ENCODE data around the gene CTNND2.

Gene CTNND2

GRCh38 chr5:11509793-11510192, 394.5 kb downstream of the CTNND2 start:
- H3F3A ChIP-seq (ENCODE audit: insufficient read depth, low read length) = no peaks in the 10 kb centered on the region
- no peaks in the 10 kb centered on the region for H3K9me2 ChIP-seq (replicated peaks; ENCODE audit: insufficient read depth, low read length)
- H3K36me3 ChIP-seq (replicated peaks; ENCODE audit: insufficient read depth, low read length) = no peaks in the 10 kb centered on the region
- H3K4me3 ChIP-seq (ENCODE audit: low read length) = no peak overlapping the region
- no peak overlapping the region for H3K9ac ChIP-seq (ENCODE audit: low read length)
- H3K4me1 ChIP-seq (ENCODE audit: low read length) = no peaks in the 10 kb centered on the region
- no peak overlapping the region for H3K27ac ChIP-seq (ENCODE audit: low read length)
- H2AFZ ChIP-seq (ENCODE audit: low read length) = no peak overlapping the region
- DNase-seq = peak; percentile 50
- H4K20me1 ChIP-seq (ENCODE audit: insufficient read depth, low read length) = no peaks in the 10 kb centered on the region
- no peaks in the 10 kb centered on the region for H3K27me3 ChIP-seq (replicated peaks; ENCODE audit: insufficient read depth, low read length)
- no peaks in the 10 kb centered on the region for H3K9me3 ChIP-seq (replicated peaks; ENCODE audit: insufficient read depth, low read length)
- TF ChIP-seq EZH2 (optimal IDR thresholded peaks at IDR 0.05; ENCODE audit: low read depth, low read length) (no peak), EZH2phosphoT487 (IDR thresholded peaks at IDR 0.05; ENCODE audit: low read length) (no peak), CTCF (IDR thresholded peaks at IDR 0.05; ENCODE audit: low read length) (no peak)
- no peak overlapping the region for H3K4me2 ChIP-seq (ENCODE audit: low read depth, low read length)
- no peaks in the 10 kb centered on the region for H3K79me2 ChIP-seq (ENCODE audit: low read length)

- H3K36me3 ChIP-seq (replicated peaks; ENCODE audit: insufficient read depth, low read length) = no peaks in the 10 kb centered on the region
- TF ChIP-seq EZH2phosphoT487 (IDR thresholded peaks at IDR 0.05; ENCODE audit: low read length) (no peak), EZH2 (optimal IDR thresholded peaks at IDR 0.05; ENCODE audit: low read depth, low read length) (no peak), CTCF (IDR thresholded peaks at IDR 0.05; ENCODE audit: low read length) (no peak)
- H3K4me3 ChIP-seq (ENCODE audit: low read length) = no peak overlapping the region
- H3K4me2 ChIP-seq (ENCODE audit: low read depth, low read length) = no peak overlapping the region
- H3K27ac ChIP-seq (ENCODE audit: low read length) = no peak overlapping the region
- H4K20me1 ChIP-seq (ENCODE audit: insufficient read depth, low read length) = no peaks in the 10 kb centered on the region
- no peak overlapping the region for H3K9ac ChIP-seq (ENCODE audit: low read length)
- no peaks in the 10 kb centered on the region for H3K9me2 ChIP-seq (replicated peaks; ENCODE audit: insufficient read depth, low read length)
- no peak overlapping the region for H2AFZ ChIP-seq (ENCODE audit: low read length)
- no peaks in the 10 kb centered on the region for H3K27me3 ChIP-seq (replicated peaks; ENCODE audit: insufficient read depth, low read length)
- no peak for DNase-seq
- H3K79me2 ChIP-seq (ENCODE audit: low read length) = no peaks in the 10 kb centered on the region
- H3K4me1 ChIP-seq (ENCODE audit: low read length) = no peaks in the 10 kb centered on the region
- H3F3A ChIP-seq (ENCODE audit: insufficient read depth, low read length) = no peaks in the 10 kb centered on the region
- no peaks in the 10 kb centered on the region for H3K9me3 ChIP-seq (replicated peaks; ENCODE audit: insufficient read depth, low read length)
Observed at GRCh38 chr5:11507156-11507910, 396.9 kb downstream of the CTNND2 start.

GRCh38 chr5:11504886-11505193, 399.4 kb downstream of the CTNND2 start:
- Histone ChIP-seq H3K27ac (ENCODE audit: low read length) (no peak overlapping the region), H3K27me3 (replicated peaks; ENCODE audit: insufficient read depth, low read length) (no peaks in the 10 kb centered on the region), H3K79me2 (ENCODE audit: low read length) (no peaks in the 10 kb centered on the region), H3K4me2 (ENCODE audit: low read depth, low read length) (no peak overlapping the region), H3F3A (ENCODE audit: insufficient read depth, low read length) (no peaks in the 10 kb centered on the region), H4K20me1 (ENCODE audit: insufficient read depth, low read length) (no peaks in the 10 kb centered on the region), H3K36me3 (replicated peaks; ENCODE audit: insufficient read depth, low read length) (no peaks in the 10 kb centered on the region), H3K9ac (ENCODE audit: low read length) (no peak overlapping the region), H3K9me2 (replicated peaks; ENCODE audit: insufficient read depth, low read length) (no peaks in the 10 kb centered on the region), H3K4me1 (ENCODE audit: low read length) (no peaks in the 10 kb centered on the region), H3K9me3 (replicated peaks; ENCODE audit: insufficient read depth, low read length) (no peaks in the 10 kb centered on the region), H3K4me3 (ENCODE audit: low read length) (no peak overlapping the region), H2AFZ (ENCODE audit: low read length) (no peak overlapping the region)
- DNase-seq = no peak
- no peak for TF ChIP-seq EZH2 (optimal IDR thresholded peaks at IDR 0.05; ENCODE audit: low read depth, low read length)
- no peak for TF ChIP-seq EZH2phosphoT487 (IDR thresholded peaks at IDR 0.05; ENCODE audit: low read length)
- no peak for TF ChIP-seq CTCF (IDR thresholded peaks at IDR 0.05; ENCODE audit: low read length)
